HTR-8/SVneo (cell line): ENCODE data around the gene DPCD.
"Not testable (repeated sequence)": the region's sequence is repeated elsewhere in the genome, so short reads cannot be mapped to it uniquely, and the experiment has no call there.

Experiments used
- DNase-seq: peaks from one replicate; pipeline ENCODE4 v3.0.0; 2011; ENCODE audit warnings: low spot score, mixed read lengths; ENCODE audit not compliant: insufficient read length
- FAIRE-seq: peaks from 2 replicates; lab custom pipeline; 2011; peaks lifted over from hg19 to GRCh38; lab: Jason Lieb, UNC

Gene DPCD

DNA sequence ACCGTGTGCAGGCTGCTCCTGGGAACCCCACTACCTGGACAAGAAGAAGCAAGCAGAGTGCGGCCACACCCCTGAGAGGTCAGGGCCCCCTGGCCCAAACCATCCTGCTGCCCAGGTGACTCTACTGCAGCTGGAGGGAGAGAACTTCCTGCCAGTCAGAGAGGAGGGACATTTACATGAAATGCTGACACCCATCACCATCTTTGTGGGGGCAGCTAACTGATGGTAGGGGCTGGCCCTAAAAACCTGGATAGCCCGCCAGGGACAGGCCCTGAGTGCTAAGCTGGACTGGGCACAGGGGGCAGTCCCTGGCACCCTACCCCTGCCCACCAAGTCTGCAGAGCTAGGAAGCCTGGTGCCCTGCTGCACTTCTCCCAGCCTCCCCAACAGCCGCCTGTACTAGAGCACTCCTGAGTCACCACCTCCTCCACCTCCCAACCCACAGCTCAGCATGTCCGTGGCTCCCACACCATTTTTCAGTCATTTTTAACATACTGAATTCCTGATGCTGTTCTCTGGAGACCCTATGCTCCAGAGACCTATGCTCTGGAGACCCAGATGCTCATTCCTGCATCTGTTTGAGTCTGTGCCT, 27.5 kb downstream of the DPCD start:
- FAIRE-seq: no peak
- no peak for DNase-seq

DNA sequence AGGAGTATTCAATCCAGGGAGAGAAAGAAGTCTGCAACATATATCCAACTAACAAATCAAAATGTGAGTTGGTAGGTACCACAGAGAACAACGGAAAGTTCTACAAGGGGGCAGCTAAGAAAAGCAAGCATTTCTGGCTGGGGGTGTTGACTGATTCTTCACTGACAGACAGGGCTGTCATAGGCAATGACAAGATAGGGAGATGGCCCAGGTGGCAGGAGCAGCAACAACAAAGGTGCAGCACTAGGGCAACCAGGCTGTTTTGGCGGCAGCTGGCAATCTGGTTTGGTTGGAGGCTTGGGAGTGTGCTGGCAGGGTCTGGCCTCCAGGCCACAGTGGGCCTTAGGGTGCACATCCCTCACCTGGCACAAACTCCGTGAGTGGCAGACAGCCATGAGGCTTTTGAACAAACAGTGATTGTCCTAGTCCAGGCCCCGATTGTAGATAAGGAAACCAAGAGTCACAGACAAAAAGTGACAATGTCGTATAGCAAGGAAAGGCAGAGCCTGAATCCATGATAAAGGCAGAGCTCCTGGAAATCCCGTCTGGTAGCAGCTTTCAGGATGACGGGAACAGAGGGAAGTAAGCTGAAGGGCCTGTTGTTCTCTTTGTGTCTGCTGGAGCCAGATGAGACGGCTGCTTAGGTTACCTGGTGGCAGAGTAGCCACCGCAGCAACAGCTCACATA, 28.4 kb downstream of the DPCD start:
- FAIRE-seq: no peak
- DNase-seq: no peak

DNA sequence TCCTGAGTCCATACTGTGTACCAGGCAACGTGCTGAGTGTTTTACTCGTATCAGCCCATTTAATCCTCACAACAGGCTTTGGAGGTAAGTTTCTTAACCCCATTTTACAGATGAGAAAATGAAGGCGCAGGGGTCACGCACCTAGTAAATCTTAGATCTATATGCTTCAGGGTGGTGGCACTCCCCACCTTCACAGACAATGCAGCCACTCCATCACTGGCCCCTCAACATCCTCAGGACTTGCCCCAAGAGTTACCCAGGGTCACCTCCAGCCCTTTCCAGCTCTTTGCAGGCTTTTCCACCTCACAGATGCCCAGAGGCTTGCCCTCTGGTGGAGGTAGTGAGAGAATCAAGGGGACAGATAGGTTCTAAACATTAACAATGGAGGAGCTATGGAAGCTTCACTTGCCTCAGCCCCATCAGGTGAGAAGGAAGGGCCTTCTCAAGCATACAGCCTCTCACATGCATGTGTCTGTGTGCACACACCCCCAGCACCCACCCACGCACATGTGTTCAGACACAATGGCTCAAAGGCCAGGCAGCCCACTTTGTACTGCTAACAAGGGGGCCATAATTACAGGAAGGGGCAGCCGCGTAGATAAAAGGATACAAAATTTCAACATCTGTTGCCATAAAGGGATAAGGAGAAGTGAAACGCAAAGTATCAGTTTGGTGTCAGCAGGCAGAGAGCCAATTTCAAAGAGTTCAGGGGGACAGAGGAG, 29.1 kb downstream of the DPCD start:
- FAIRE-seq (no peak), DNase-seq (no peak)

DNA sequence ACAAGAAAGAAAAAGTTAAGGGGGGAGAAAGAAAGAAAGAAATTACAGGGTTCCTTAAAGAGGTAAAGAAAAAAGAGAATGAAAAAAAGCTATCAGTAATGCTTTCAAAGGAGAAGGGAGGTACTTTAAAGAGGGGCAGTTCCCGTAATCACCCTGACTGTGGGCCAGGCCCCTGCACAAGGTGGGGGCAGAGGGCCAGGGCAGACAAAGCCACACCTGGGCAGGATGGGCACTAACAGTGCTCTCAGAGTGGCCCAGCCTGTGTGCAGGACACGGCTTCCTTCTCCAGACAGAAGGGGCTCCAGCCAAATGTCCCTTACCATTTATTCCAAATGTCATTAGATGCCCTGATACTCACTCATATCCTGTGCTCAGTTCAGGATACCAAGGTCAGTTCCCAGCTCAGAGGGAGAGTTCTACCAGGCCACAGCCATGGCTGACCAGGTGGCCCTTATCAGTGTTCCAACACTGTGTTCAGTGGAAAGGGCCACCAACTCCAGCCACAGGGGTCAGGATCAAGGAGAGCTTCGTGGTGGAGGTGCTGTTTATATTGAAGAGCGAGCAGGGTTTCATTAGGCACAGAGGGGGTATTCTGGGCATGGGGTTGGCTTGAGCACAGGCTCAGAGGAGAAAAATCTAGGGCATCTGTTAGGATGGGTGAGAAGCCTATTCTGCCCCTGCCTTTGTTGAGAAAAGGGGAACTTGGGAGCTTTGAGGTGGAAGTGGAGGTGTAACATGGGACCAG, 29.9 kb downstream of the DPCD start:
- FAIRE-seq: no peak
- no peak for DNase-seq

DNA sequence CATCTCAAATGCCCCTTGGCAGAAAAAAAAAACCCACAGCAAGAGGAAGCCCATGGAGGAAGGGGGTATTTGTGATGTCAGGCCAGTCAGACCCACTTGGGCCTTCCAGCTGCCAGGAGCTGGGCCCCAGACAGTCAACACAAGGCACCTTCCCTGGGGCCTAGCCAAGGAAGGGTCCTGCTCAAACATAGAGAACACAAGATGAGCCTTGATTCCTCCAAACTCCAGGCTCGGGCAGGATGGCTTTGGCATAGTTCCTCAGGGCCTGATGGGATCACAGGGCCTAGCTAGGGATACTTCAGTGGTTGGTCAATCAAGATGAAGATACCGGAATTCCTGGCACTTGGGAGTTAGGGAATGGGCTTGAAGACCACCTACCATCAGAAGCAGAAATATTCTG, 30.8 kb downstream of the DPCD start:
- no peak for DNase-seq
- no peak for FAIRE-seq

DNA sequence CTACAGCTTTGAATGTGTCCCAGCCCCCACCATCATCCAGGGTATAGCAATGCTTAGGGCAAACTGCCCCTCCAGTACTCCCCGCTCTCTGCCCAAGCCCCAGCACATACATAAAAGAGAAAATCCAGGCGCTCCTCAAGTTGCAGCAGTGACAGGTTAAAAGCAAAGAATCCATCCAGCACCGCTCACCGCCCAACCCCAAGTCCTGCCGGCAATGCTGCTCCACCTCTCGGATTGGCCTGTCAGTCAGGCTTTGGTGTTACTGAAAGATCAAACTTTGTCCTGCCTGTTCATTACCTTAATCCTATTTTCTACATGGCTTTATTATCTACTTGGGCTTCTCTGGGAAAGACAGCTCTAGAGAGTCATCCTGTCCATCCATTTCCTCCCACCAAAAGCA, 31.9 kb downstream of the DPCD start:
- DNase-seq (no peak), FAIRE-seq (no peak)

DNA sequence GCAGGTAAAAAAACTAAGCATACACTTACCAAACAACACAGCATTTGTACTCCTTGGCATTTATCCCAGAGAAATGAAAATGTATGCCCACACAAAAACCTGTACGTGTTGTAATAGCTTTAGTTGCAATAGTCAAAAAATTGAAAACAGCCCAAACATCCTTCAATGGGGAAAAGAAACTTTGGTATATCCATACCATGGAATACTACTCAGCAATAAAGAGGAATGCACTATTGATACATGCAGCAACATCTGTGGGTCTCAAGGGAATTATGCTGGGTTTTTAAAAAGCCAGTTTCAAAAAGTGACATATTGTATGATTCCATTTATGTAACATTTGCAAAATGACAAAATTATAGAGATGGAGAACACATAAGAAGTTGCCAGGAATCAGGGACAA, 35.4 kb downstream of the DPCD start:
- DNase-seq: no peak
- no peak for FAIRE-seq

- FAIRE-seq: no peak
- DNase-seq: no peak
Observed at GRCh38 chr10:101624526-101625102, 36.5 kb downstream of the DPCD start.

DNA sequence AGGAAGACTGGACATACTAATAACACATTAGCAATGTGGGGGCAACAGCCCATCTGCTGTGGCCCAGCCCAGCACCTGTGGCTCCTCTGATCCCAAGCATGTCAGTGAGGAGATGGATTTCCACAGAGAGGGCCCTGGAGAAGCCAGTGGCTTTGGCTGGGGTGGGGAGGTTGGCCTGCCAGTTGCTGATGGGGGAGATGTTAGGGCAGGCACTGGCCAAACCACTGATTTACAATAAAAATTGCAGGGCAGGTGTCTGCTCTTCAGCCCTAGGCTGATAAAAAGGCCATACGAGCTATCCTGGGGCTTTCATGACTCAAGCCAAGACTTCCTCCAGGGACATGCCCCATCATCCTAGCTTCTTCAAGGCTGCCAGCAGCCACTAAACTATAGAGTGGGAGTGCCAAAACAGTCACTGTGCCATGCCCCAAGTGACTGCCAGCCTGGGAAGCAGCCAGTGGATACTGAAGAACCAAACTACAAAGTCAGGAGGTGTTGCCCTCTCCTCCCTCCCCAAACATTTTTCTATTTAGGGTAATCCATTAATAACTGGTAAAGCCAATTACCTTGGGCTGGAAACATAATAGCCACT, 37.8 kb downstream of the DPCD start:
- no peak for FAIRE-seq

GRCh38 chr10:101629837-101630632, 41.9 kb downstream of the DPCD start:
- no peak for FAIRE-seq
- DNase-seq: no peak

More for the DNA sequence above, 37.8 kb downstream of the DPCD start:
- no peak for DNase-seq

DNA sequence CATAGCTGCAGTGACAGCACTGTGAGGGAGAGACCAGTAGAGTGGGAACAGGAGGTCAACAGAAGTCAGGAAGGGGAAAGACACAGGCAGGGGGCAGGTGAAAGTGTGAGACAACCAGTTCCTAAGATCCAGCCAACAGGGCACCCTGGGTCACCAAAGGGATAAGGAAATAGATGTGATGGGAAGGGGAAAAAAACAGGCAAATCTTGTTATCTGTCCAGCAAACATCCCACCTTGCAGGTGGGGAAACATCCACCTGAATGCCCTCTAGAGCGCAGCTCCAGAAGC, 42.5 kb downstream of the DPCD start:
- FAIRE-seq (no peak), DNase-seq (no peak)

- DNase-seq (no peak), FAIRE-seq (no peak)
Observed at GRCh38 chr10:101631821-101632475, 43.8 kb downstream of the DPCD start.

- not testable (repeated sequence) for DNase-seq
Observed at GRCh38 chr10:101633510-101633909, 45.4 kb downstream of the DPCD start.

DNA sequence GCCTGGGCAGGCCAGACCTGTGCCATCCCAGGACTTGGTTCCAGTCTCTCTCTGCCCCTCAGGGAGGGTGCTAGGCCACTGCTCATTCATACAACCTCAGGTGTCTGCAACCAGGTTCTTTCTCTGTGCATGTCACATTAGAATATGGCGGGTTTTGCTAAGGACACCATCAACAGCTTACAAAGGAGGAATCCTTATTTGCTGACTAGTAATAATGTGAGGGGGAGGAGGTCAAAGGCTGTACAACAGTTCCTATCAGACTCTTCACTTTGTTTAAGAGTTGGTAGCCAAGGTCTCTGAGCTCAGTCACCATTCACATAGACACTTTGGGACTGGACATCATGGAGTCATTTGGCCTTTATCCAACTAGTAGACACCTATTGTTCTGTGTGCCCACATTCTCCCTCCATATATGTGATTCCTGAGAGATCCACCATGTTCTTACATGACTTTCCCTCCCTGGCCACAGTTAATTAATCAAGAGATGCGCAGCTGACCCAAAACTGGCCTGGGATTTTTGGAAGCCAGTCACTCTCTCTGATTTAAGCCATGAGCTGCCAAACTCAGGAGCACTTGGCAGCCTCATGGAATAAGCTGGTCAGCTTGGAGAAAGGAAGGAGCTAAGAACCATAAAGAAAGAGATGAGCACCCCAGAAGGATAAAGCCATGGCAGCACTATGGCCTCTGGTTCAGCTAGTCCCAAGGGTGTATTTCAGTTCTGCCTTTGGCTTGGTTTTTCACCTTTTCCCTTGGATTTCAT, 51.2 kb downstream of the DPCD start:
- FAIRE-seq (no peak), DNase-seq (no peak)

More at GRCh38 chr10:101633510-101633909, 45.4 kb downstream of the DPCD start:
- not testable (repeated sequence) for FAIRE-seq

GRCh38 chr10:101643546-101643945, 55.4 kb downstream of the DPCD start:
- FAIRE-seq: no peak
- no peak for DNase-seq

DNA sequence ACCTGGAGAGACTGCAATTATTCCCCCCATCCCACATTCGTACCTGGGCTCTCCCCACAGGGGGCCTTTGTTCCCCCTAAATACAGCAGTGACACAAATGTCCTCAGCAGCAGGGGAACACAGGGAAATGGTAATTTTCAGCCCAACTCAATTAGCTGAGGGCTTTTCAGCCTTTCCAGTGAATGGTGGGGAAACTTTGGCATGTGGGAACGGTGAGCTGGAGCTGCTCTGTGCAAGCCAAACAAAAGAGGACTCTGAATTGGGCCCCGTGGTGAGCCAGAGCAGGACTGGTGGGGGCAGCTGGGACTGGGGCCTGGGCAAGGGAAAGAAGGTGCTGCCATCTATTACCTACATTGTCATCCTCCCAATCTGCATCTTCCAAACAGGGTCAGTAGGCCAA, 55.9 kb downstream of the DPCD start:
- FAIRE-seq: no peak
- no peak for DNase-seq

GRCh38 chr10:101645659-101646058, 57.5 kb downstream of the DPCD start:
- FAIRE-seq: no peak
- no peak for DNase-seq

GRCh38 chr10:101646364-101646763, 58.2 kb downstream of the DPCD start:
- DNase-seq: no peak
- FAIRE-seq: no peak
